Left lung (tissue), 10 donors: ENCODE measurements around the gene HPN. TPM values are rescaled to one million over a fixed set of nuclear protein-coding genes. Genes with fewer than 3 reads are reported as not detected.

Source experiments
- ATAC-seq: fragments of 200-7000 bp; cut with Tn5 transposase; one replicate; pipeline ENCODE4 v1.9.1; 2020; ENCODE audit warnings: moderate library complexity
- DNase-seq, 4 donors: peaks; one replicate each; pipeline ENCODE4 v3.0.0-alpha.2; 2013 to 2020
- H3K27ac ChIP-seq, 2 donors: fragments of 200-600 bp; sonication (generic) in 1 of 2; one replicate each; pipeline versions ENCODE4 v1.5.0 to v1.8.0; 2020 to 2021
- H3K27me3 ChIP-seq, 2 donors: fragments of 200-600 bp; sonication (generic) in 1 of 2; one replicate each; pipeline versions ENCODE4 v1.5.0 to v1.8.0; 2020 to 2021
- H3K36me3 ChIP-seq, 2 donors: fragments of 200-600 bp; sonication (generic) in 1 of 2; one replicate each; pipeline versions ENCODE4 v1.5.0 to v1.8.0; 2020 to 2021
- H3K4me1 ChIP-seq, 2 donors: fragments of 200-600 bp; one replicate each; pipeline ENCODE4 v1.8.0; 2021
- H3K4me3 ChIP-seq, 2 donors: fragments of 200-600 bp; sonication (generic) in 1 of 2; one replicate each; pipeline versions ENCODE4 v1.5.0 to v1.8.0; 2020 to 2021; ENCODE audit warnings: mild to moderate bottlenecking in 1 of 2
- H3K9me3 ChIP-seq, 2 donors: fragments of 200-600 bp; sonication (generic) in 1 of 2; one replicate each; pipeline versions ENCODE4 v1.5.0 to v1.8.0; 2020 to 2021
- CTCF ChIP-seq, 2 donors: fragments of 200-600 bp; sonication (generic) in 1 of 2; IDR thresholded peaks; one replicate each; pipeline versions ENCODE4 v1.5.0 to v1.8.0; 2021; ENCODE audit warnings: antibody characterized with exemption in 2 of 2
- intact Hi-C, 2 donors: fragments of 100-400 bp; cut with DNase I; formaldehyde crosslinking; loops; one replicate each; pipeline versions ENCODE4 v1.11.2 to v1.14.2; 2022
- polyA plus RNA-seq, 6 donors: library from polyadenylated mRNA; unstranded; fragments of 120-200 nt; gene quantifications; one replicate each; pipeline ENCODE4 v1.2.1, GENCODE V29; 2013; ENCODE audit not compliant: insufficient read length in 6 of 6
- total RNA-seq, 2 donors: library from RNA; stranded (reverse); fragmentation: NEBNext Ultra II Directional; extraction: Animal tissue kit (Norgen Biotek cat#: 25700); gene quantifications; one replicate each; pipeline ENCODE4 v1.2.1, GENCODE V29; 2021
- donor health status: DM: no; HTN: yes; CAD: no.
- donor health status: DM: no; HTN: no; CAD: no.

HPN gene
- total and polyA plus RNA-seq, 8 donors: 16.8 to 44.7 (median 32.2) TPM

- Histone ChIP-seq H3K9me3 (no peaks in the 10 kb centered on the region), H3K4me1 (peaks cover 18 to 53% of the 10 kb centered on the region in 2 donors), H3K27me3 (peaks cover 0 to 25% of the 10 kb centered on the region in 2 donors), H3K36me3 (peaks cover 0 to 2% of the 10 kb centered on the region in 2 donors), H3K4me3 (no peak overlapping the region), H3K27ac (no peak overlapping the region)
- TF ChIP-seq CTCF (IDR thresholded peaks at IDR 0.05): no peak
- intact Hi-C loops: no loop called here
- ATAC-seq (no peak), DNase-seq (no peak)
Measured at GRCh38 chr19:35038623-35039512, 2.7 kb upstream of the HPN start.

DNA sequence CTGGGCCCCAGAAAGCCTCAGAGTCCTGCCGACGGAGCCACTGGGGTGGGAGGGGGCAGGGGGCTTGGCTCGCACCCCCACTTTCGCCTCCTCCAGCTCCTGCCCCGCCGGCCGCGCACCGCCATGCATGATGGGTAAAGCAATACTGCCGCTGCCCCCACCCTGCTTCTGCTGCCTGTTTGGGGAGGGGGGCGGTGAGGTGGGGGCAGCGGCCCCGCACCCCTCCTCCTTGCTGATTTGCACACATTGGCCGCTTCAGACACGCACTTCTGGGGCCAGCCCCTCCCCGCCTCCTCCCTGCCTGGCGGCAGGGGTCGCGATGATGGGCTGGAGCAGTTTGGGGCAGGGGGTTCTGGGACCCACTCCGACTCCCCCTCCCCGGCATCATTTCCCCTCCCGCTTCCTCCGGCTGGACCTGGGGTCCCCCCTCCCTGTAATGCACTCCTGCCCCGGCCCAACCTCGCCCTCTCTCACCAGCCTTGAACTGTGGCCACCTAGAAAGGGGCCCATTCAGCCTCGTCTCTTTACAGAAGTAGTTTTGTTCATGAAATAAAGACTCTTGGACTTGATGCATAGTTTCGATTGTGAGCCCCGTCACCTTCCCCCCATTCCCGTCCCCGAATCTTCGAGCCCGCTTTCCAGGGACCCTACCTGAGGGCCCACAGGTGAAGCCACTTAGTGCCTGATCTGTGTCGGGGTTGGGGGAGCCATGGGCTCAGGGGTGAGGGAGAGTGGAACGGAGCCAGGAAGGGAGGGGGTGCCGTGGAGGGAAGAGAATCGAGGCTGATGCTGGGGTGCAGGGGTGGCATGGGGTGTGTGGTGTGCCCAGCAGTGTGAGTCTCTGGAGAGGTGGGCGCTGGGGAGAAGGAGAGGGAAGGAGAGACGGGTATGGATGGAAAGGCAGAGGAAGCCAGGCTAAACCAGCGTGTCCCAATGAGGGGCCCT is 1.4 kb upstream of the HPN start:
- no peaks in the 10 kb centered on the region for H3K9me3 ChIP-seq
- peaks cover 18 to 53% of the 10 kb centered on the region in 2 donors for H3K4me1 ChIP-seq
- no peak for TF ChIP-seq CTCF (IDR thresholded peaks at IDR 0.05)
- peak in 1 of 4 donors; percentile 83 for DNase-seq
- peaks cover 0 to 25% of the 10 kb centered on the region in 2 donors for H3K27me3 ChIP-seq
- H3K4me3 ChIP-seq: peak overlapping the region; percentile 5 to 28
- H3K27ac ChIP-seq: peak overlapping the region; percentile 62 to 63
- ATAC-seq: no peak
- no peaks in the 10 kb centered on the region for H3K36me3 ChIP-seq
- intact Hi-C loops: no loop called here

GRCh38 chr19:35040826-35041547 is 534 bp upstream of the HPN start:
- Histone ChIP-seq H3K4me1 (peaks cover 18 to 53% of the 10 kb centered on the region in 2 donors), H3K27ac (peak overlapping the region; percentile 62 to 63), H3K9me3 (no peaks in the 10 kb centered on the region), H3K27me3 (peaks cover 0 to 25% of the 10 kb centered on the region in 2 donors), H3K4me3 (peak overlapping the region; percentile 5 to 28), H3K36me3 (no peaks in the 10 kb centered on the region)
- TF ChIP-seq CTCF (IDR thresholded peaks at IDR 0.05): no peak
- DNase-seq (peak in 3 of 4 donors; percentile 49 to 94 (median 92)), ATAC-seq (peak; percentile 85)
- intact Hi-C loops: no loop called here

GRCh38 chr19:35042056-35042730 is 672 bp downstream of the HPN start:
- H3K27me3 ChIP-seq: peaks cover 0 to 25% of the 10 kb centered on the region in 2 donors
- peak overlapping the region in 1 of 2 donors; percentile 28 for H3K4me3 ChIP-seq
- no peaks in the 10 kb centered on the region for H3K9me3 ChIP-seq
- TF ChIP-seq CTCF (IDR thresholded peaks at IDR 0.05): no peak
- H3K27ac ChIP-seq: peak overlapping the region in 1 of 2 donors; percentile 63
- intact Hi-C loops: no loop called here
- ATAC-seq (peak; percentile 2), DNase-seq (peak in 1 of 4 donors; percentile 68)
- peaks cover 18 to 51% of the 10 kb centered on the region in 2 donors for H3K4me1 ChIP-seq
- no peaks in the 10 kb centered on the region for H3K36me3 ChIP-seq
